IPS-NIHi7 (cell line): ENCODE measurements around the gene SCNN1B.

ENCODE experiments used
- DNase-seq: peaks from one replicate; pipeline ENCODE4 v3.0.0; 2012; ENCODE audit warnings: mixed read lengths; ENCODE audit errors: extremely low spot score

The SCNN1B gene

GRCh38 chr16:23407436-23408127, 105.5 kb downstream of the SCNN1B start:
- DNase-seq = no peak

GRCh38 chr16:23408242-23408822, 106.2 kb downstream of the SCNN1B start:
- DNase-seq = no peak

DNA sequence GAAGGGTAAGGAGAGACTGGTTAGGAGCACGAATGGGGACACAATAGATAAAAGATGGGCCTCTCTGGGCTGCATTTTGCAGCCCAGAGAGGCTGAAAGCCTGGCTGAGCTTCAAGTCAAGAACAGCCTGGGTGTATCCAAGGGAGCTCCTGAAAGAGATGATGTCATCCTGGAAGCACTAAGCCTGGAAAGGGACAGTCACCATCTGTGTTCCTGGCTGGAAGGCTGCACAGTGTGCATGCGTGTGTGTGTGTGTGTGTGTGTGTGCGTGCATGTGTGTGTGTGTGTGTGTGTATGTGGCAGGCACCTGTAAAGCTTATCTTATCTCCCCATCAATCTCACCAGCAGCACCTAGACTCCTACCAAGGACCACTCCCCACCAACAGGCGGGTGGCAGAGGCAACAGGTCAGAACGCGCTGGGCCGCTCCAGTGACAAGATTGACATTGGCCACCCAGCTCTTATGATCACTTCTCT, 106.8 kb downstream of the SCNN1B start:
- DNase-seq = no peak

DNA sequence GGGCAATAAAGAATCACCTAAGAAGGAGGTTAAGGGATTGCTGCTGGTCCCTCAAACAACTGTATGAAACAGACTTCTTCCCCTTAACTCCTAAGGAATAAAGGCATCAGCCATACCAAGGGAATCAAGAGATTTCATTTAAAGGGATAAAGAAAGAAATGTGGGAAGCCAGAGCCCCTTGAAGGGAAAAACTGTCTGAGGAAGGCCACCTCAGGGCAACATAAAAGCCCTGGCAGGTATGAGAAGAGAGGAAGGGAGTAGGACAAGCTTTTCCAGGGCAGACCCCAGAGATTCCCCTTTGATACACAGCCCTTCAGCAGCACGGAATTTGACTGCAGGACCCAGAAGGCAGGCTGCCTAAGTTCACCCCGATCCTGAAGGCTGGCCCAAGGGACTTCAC, 107.4 kb downstream of the SCNN1B start:
- DNase-seq = no peak

- DNase-seq = no peak
Measured at GRCh38 chr16:23410176-23410575, 108.1 kb downstream of the SCNN1B start.

DNA sequence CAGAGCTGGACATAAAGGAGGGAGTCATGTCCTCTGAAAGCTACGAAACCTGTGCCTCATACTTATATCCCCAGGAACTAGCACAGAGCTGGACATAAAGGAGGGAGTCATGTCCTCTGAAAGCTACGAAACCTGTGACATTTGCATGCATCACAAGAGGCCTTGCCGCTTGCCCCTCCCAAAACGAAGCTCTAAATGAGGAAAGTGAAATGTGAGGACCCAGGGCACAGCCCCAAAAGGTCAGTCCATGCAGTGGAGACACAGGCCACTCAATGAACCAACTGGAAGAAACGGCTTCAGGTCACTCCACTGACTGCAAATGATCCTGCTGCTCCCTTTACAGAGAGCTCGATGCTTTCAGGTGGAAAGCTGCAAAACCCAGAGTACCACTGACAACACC, 112.6 kb downstream of the SCNN1B start:
- no peak for DNase-seq

DNA sequence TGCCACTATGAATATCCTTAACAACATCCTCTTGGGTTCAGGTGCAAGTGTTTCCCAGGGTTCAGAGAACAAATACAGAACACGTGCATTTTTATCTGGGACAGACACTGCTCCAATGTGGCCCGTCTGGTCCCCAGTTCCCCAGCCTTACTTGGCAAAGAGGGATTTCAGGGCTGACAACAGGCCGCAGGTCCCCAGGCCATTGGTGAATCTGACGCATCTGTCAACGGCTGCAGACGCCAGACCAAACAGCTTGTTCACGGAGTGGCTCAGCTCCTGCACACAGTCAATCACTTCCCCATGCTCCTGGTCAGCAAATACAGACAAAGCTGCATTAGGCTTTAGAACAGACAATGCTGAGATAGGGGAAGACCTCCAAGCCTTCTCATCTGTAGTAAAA, 114.7 kb downstream of the SCNN1B start:
- no peak for DNase-seq

DNA sequence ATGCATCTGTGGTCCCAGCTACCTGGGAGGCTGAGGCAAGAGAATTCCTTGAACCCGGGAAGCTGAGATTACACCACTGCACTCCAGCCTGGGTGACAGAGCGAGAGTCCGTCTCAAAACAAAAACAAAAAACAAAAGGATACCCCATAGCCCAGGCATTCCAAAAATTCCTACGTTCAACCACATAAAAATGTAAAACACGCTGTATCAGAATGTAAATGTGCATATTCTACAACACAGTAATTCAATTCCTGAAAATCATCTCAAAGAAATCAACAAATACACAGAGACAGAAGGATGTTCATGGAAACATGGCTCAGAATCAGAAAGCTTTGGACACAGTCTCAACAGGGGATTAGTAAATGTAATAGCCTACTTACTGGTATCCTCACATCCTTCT, 117.9 kb downstream of the SCNN1B start:
- DNase-seq = no peak

GRCh38 chr16:23423496-23424049, 121.5 kb downstream of the SCNN1B start:
- no peak for DNase-seq

GRCh38 chr16:23424292-23424958, 122.3 kb downstream of the SCNN1B start:
- no peak for DNase-seq

DNA sequence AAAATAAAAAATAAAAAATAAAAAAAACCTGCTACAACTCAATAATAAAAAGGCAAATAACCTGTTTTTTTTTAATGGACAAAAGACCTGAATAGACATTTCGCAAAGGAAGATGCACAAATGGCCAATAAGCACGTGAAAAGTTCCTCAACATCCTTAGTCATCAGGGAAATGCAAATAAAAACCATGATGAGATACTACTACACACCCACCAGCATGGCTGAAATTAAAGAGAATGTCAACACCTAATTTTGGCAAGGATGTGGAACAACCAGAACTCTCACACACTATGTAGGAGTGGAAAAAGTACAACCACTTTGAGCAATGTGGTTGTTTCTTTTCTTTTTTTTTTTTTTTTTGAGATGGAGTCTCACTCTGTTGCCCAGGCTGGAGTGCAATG, 126.2 kb downstream of the SCNN1B start:
- DNase-seq = no peak
